IMR-90 (cell line): ENCODE measurements around the gene ADD2.

Experiments
- BHLHE40 ChIP-seq: fragments of 150-350 bp; IDR thresholded peaks from 2 replicates; pipeline ENCODE4 v1.6.1; 2016; ENCODE audit warnings: mild to moderate bottlenecking, low read depth, low read length
- CEBPB ChIP-seq: IDR thresholded peaks from 2 replicates; pipeline ENCODE4 v1.6.1; 2012; ENCODE audit warnings: low read depth, low read length, improper control_type of control experiment
- MAZ ChIP-seq: IDR thresholded peaks from 2 replicates; pipeline ENCODE4 v1.6.1; 2012; ENCODE audit warnings: low read depth, mild to moderate bottlenecking, low read length, improper control_type of control experiment, moderate library complexity, borderline replicate concordance
- POLR2A ChIP-seq: IDR thresholded peaks from 2 replicates; pipeline ENCODE4 v1.6.1; 2012; ENCODE audit warnings: mild to moderate bottlenecking, low read depth, low read length
- RFX5 ChIP-seq: IDR thresholded peaks from 2 replicates; pipeline ENCODE4 v1.8.0; 2012; ENCODE audit warnings: low read depth, mild to moderate bottlenecking, low read length, moderate library complexity
- TF ChIP-seq, protein P1 (sequence below): conservative IDR thresholded peaks from 2 replicates; pipeline ENCODE4 v1.5.1; 2012; ENCODE audit warnings: mild to moderate bottlenecking, low read depth, low read length, improper control_type of control experiment
- TF ChIP-seq, protein P2 (sequence below): fragments of 150-350 bp; IDR thresholded peaks from 2 replicates; pipeline ENCODE4 v1.6.1; 2016; ENCODE audit warnings: low read depth, mild to moderate bottlenecking, low read length, moderate library complexity, borderline replicate concordance

DNA sequence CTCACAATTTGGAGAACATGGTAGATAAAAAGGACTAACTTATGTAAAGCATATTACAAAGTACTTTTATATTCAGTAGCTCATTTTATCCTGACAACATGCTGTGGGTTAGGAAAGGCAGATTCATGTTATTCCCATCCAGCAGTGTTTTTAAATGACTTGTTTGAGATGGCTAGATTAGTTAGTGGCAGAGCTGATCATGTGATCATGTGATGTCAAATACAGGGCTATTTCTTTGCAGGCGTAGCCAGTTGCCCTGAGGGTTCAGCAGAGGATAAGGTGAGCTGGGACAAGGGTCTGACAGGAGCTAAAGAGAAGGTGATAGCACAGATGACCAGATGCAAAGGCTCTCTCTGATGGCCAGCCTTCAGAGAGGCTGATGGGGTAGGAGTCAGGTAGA, 97.8 kb downstream of the ADD2 start:
- TF ChIP-seq, protein P1, sequence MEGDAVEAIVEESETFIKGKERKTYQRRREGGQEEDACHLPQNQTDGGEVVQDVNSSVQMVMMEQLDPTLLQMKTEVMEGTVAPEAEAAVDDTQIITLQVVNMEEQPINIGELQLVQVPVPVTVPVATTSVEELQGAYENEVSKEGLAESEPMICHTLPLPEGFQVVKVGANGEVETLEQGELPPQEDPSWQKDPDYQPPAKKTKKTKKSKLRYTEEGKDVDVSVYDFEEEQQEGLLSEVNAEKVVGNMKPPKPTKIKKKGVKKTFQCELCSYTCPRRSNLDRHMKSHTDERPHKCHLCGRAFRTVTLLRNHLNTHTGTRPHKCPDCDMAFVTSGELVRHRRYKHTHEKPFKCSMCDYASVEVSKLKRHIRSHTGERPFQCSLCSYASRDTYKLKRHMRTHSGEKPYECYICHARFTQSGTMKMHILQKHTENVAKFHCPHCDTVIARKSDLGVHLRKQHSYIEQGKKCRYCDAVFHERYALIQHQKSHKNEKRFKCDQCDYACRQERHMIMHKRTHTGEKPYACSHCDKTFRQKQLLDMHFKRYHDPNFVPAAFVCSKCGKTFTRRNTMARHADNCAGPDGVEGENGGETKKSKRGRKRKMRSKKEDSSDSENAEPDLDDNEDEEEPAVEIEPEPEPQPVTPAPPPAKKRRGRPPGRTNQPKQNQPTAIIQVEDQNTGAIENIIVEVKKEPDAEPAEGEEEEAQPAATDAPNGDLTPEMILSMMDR, result no peak
- TF ChIP-seq BHLHE40, result no peak
- no peak for TF ChIP-seq RFX5
- TF ChIP-seq, protein P2, sequence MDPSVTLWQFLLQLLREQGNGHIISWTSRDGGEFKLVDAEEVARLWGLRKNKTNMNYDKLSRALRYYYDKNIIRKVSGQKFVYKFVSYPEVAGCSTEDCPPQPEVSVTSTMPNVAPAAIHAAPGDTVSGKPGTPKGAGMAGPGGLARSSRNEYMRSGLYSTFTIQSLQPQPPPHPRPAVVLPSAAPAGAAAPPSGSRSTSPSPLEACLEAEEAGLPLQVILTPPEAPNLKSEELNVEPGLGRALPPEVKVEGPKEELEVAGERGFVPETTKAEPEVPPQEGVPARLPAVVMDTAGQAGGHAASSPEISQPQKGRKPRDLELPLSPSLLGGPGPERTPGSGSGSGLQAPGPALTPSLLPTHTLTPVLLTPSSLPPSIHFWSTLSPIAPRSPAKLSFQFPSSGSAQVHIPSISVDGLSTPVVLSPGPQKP, result no peak
- no peak for TF ChIP-seq MAZ
- no peak for TF ChIP-seq POLR2A
- TF ChIP-seq CEBPB, result no peak
